Activated CD4-positive, alpha-beta T cell treated with anti-CD3 and anti-CD28 coated beads, Interleukin-10, Interleukin-2, amounts not matched to agents 100 ng/mL and 50 ng/mL, durations not matched to agents 16 hours and 8 hours (primary cell): ENCODE measurements around the gene PROZ.
"Not testable (repeated sequence)": the region's sequence is repeated elsewhere in the genome, so short reads cannot be mapped to it uniquely, and the experiment has no call there.

Experiments used
- DNase-seq: peaks from one replicate; pipeline ENCODE4 v3.0.0-alpha.2; 2020

Gene PROZ, protein sequence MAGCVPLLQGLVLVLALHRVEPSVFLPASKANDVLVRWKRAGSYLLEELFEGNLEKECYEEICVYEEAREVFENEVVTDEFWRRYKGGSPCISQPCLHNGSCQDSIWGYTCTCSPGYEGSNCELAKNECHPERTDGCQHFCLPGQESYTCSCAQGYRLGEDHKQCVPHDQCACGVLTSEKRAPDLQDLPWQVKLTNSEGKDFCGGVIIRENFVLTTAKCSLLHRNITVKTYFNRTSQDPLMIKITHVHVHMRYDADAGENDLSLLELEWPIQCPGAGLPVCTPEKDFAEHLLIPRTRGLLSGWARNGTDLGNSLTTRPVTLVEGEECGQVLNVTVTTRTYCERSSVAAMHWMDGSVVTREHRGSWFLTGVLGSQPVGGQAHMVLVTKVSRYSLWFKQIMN

DNA sequence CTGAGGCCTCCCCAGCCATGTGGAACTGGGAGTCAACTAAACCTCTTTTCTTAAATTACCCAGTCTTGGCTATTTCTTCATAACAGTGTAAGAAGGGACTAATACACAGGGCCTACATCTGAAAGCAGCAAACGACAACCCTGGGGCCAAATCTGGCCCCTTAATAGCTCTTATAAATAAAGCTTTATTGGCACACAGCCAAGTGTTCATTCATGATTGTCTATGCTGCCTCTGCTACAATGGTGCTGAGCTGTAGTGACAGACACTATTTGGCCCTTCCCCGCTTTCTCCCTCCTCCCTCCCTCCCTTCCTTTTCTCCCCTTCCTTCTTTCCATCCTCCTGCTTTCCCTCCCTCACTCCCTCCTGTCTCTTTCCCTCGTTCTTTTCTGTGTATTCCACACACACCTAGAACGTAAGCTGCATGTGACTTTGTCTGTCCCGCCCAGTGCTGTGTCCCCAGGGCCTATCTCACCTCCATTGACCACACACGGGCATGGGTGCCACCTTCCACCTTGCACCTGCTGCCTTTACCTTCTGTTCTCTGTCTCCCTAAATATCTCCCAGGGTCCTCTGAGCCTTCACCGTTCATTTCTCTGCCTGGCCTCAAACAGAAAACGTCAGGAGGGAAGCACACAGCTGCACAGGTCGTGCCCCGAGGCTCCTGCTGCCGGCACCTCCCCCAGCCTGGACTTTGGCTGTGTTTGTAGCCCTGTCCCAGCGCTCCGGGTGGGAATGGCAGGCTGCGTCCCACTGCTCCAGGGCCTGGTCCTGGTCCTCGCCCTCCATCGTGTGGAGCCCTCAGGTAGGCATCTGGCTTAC lies at the start of gene PROZ:
TSS of gene PROZ (plus strand) at position 720 of the 819 bp plus-strand sequence. CDS start at position 733, 13 bp downstream.
- no peak for DNase-seq

DNA sequence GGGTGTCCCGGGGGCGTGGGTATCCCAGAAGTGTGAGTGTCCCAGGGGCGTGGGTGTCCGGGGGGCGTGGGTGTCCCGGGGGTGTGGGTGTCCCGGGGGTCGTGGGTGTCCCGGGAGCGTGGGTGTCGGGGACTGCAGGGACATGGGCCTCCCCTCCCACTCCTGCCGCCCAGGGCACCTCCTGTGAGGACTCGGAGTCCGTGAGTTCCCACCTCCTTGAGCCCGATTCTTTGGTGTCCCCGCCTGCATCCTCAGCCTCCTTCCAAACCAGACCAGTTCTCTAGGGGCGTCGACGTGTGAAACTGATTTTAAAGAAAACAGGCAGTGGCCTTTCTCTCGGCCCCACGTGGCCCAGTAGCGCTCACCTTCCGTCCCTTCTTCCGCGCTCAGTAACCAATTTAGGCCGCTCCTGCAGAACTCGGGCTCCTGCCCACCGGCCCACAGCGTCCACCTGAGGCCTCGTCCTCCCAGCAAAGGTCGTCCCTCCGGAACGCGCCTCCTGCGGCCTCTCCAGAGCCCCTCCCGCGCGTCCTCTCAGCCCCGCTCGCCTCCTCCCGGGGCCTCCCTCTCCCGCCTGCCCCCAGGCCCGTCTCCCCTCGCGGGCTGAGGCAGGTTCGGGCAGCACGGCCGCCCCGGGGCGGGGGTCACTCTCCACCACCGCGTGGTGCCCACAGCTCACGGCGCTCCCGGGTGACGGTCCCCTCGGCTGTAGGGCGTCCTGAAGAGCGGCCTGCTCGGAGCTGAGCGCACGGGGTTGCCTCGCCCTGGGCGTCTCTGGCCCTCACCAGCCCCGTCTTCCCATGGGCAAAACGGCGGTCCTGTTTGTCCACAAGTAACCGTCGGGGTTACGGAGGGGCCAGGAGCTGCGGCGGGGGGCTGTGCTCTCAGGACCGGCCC lies 49.0 kb upstream of the PROZ start:
- DNase-seq: no peak

DNA sequence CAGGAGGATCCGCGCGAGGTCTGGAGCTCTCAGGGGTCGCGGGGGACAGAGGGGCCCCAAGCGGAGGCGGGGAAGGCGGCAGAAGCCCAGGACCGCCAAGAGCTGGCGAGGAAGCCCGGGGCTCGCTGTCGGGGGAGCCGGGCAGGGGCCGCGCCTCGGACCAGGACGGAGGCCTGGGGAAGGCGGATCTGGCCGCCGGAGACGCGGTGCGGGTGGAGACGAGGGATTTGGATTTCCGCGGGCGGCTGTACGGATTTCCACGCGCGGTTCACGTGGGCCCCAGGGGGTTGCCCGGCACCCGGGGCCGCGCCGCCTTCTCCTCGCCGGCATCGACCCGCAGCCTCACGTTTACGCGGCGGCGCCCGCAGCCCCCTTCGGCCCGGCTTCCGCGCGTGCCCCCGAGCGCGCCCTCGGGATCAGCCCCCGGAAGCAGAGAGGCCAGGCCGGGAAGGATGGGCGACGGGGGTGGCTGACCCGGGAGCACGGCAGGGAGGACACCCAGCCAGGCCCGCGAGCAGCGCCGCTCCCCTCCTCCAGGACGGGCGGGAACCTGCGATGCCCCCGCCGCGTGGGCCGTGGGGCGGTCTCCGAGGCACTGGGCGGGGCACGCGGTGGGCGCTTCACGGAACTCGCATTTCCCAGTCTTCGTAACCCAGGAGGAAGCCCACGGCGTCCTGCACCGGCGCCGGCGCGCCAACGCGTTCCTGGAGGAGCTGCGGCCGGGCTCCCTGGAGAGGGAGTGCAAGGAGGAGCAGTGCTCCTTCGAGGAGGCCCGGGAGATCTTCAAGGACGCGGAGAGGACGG lies 48.2 kb upstream of the PROZ start:
- no peak for DNase-seq

DNA sequence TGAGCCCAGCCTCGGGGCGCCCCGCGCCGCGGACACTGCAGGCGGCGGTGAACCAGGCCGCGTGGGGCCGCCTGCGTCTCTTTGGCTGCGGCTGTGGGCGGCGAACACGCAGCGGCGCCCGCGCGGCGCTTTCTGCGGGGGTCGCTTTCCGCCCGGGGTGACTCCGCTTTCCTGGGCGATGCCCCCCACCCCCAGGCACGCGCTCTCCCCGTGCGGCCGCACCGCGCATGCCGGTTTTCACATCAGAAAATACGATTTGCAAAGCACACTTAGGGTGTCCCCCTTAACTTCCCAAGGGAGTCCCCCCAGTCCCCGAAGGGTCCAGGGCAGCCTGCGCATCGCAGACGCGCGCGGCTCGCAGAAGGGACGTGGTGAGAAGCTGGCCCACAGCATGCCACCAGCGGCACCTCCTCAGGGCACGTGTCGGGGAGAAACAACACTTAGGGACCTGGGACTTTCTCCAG lies 47.6 kb upstream of the PROZ start:
- no peak for DNase-seq

DNA sequence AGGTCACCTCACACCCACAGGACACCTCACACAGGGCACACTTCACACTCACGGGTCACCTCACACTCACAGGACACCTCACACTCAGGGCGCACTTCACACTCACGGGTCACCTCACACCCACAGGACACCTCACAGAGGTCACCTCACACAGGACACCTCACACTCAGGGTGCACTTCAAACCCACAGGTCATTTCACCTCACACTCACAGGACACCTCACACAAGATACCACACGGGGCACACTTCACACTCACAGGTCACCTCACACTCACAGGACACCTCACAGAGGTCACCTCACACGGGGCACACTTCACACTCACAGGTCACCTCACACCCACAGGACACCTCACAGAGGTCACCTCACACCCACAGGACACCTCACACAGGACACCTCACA lies 46.6 kb upstream of the PROZ start:
- not testable (repeated sequence) for DNase-seq

DNA sequence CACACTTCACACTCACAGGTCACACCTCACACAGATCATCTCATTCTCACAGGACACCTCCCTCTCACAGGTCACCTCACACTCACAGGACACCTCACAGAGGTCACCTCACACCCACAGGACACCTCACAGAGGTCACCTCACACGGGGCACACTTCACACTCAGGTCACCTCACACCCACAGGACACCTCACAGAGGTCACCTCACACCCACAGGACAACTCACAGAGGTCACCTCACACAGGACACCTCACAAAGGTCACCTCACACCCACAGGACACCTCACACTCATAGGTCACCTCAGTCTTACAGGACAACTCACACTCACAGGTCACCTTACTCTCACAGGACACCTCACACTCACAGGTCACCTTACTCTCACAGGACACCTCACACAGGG lies 46.0 kb upstream of the PROZ start:
- not testable (repeated sequence) for DNase-seq

DNA sequence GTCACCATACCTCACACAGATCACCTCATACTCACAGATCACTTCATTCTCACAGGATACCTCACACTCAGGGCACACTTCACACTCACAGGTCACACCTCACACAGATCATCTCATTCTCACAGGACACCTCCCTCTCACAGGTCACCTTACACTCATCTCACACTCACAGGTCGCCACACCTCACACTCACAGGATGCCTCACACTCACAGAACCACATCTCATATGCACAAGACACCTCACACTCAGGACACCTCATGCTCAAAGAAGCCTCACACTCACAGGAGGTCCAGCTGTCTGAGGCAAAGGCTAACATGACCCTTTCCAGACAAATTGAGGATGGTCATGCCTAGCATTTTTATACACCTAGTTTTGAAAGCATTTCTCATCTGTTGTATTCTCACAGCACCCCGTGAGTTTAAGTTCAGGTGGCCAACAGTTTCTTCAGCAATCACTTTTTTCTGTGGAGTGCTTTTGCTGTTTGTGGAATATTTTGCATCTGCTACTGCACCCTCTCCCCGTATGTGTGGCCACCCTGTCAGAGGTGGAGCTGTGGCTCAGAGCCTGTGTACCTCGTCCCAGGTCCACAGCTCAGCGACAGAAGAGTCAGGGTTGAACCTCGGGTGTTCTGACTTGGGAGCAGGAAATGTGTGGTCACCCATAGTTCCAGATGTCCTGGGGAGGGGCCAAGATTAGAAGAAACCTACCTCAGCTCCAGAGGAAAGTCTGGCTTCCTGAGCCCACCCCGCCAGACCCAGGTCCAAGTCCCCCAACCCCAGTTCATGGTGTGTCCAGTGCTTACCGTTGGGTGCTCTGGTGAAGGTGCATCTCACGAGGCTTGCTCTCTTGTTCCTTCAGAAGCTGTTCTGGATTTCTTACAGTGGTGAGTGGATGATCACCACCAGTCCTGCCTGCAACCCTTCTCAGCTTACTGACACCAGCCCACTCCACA lies 45.3 kb upstream of the PROZ start:
- DNase-seq: no peak

DNA sequence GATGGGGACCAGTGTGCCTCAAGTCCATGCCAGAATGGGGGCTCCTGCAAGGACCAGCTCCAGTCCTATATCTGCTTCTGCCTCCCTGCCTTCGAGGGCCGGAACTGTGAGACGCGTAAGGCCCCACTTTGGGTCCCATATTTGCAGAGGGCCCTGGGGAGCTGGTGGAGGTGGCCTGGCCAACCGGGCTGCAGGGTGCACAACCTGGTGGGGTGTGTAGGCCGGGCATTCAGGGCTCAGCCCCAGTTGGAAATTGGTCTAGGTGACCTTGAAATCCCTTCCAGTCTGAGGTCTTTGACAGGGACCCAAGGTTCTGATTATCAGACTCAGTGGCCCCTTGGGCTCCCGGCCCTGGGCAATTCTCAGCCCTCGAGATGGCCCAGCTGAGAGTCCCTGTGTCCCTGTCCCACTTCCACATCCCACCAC lies 44.6 kb upstream of the PROZ start:
- no peak for DNase-seq

DNA sequence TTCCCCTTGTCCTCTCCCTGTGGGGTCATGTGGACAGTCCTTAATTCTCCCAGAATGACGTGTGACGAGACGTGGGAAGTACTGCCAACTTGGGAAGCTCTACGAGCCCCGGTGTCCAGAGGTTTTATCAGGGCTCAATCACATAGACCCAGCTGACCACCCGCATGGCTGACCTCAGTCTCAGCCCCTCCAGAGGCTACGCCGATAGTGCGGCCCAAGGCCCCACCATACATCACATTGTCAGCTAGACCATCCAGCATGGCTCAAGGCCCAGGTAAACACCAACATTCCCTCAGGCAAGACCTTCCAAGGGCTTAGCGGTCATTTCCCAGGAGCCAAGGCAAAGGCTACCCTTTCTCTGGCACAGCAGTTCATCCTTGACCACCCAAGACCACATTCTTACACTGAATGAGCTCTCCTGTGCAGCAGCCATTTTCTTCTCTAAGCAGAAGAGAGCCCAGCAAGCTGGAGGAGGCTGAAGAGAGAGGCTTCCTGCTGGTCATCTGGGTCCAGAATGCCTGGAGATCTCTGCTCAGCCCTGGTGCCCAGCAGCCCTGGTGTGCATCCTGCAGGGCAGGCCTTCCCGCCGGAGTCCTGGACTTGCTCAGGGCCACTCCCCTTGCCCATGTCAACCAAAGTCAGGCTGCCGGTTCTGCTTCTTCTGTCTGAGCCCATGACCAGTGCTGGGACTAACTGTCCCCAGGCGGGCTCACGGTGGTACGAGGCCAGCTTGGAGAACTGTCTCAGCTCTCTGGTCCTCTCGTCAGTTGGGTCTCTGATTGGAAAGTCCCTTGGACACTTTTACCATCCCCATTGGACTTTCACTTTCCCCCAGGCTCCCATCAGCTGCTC lies 43.7 kb upstream of the PROZ start:
- no peak for DNase-seq

DNA sequence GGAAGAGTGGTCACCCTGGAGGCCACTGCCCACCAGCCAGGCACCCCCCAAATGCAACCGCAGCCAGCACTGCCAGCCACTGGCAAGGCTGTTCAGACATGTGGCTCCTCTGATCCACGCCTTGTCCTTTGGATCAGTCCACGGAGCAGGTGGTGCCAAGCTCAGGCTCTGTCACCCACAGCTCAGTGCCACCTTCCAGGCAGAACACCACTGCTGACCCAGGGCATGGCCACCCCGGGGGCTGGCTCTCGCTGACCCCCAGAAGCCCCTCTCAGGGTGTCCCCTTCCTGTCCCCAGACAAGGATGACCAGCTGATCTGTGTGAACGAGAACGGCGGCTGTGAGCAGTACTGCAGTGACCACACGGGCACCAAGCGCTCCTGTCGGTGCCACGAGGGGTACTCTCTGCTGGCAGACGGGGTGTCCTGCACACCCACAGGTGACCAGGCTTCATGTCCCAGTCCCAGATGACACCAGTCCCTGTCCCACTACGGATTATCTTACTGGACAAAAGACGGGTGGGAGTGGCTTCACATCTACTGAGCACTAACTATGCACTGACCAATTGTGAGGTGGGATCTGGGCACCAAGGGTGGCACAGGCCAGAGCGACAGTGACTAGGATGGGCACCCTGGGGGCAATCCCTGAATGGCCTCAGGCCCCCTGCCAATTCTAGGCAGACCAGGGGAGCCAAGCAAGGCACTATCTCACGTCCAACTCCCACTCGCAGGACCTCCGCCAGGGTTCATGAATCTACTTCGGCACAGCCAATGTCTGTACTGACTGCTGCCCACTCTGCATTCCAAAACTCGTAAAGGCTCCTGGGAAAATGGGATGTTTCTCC lies 42.9 kb upstream of the PROZ start:
- no peak for DNase-seq

DNA sequence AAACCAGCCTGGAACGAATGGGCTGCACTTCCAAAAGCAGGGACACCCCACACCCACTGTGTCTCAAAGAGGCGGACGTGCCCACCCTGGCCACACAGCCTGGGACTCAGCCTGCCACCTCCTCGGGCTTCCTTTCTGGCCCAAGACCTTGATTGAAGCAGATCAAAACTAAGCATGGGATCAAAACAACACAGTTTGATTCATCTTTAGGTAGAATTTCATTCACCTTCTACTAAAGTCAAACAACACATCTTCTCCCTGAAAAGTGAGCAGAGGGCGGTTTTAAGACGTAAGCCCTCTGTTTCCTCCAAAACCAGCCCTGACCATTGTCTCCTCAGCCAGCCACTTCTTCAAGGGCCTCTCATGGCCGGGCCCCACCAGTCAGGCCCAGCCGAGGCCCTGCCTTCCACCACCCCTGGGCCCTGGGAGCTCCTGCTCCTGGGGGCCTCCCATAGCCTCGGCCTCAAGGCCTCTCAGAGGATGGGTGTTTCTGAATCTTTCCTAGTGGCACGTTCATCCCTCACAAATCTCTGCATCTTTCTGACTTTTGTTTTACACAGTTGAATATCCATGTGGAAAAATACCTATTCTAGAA lies 42.1 kb upstream of the PROZ start:
- DNase-seq: no peak

DNA sequence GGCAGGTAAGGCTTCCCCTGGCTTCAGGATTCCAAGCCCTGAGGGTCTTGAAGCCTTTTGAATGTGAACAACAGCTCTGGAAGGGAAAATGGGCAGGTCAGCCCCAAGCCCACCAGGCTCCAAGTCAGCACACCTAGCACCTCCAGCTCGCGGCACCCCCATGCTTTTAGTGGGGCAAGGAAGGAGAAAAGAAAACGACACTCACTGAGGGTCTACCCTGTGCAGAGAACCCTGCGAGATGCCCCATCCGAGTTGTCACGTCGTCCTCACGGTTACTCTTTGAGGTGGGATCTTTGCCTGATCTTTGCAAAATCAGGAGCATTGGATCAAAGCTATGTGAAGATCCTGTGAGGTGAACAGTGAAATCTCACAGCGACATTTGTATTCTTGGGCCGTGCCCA lies 41.6 kb upstream of the PROZ start:
- no peak for DNase-seq

DNA sequence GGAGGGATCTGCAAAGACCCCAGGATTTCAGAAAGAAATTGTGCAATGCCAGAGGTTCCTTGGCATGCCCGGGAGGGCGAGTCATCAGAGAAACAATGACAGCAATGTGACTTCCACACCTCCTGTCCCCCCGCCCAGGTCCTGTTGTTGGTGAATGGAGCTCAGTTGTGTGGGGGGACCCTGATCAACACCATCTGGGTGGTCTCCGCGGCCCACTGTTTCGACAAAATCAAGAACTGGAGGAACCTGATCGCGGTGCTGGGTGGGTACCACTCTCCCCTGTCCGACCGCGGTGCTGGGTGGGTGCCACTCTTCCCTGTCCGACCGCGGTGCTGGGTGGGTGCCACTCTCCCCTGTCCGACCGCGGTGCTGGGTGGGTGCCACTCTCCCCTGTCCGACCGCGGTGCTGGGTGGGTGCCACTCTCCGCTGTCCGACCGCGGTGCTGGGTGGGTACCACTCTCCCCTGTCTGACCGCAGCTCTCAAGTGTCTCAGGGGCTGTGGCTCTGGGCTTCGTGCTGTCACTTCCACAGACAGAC lies 41.0 kb upstream of the PROZ start:
- DNase-seq: no peak

DNA sequence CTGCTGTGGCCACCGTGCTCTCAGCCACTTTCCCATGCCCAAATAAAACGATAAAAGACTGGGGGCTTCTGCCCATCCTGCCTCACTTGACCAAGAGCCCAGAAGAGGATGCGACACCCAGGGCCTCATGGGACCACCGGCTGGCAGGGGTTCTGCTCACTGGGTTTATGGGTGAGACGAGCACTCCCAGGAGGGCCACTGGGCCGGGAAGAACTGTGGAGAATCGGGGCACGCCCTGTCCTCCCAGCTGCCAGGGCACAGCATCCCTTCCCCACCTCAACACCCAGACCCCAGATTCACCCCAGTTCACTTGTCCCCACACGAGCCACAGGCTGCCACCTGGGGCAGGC lies 40.6 kb upstream of the PROZ start:
- DNase-seq: no peak

DNA sequence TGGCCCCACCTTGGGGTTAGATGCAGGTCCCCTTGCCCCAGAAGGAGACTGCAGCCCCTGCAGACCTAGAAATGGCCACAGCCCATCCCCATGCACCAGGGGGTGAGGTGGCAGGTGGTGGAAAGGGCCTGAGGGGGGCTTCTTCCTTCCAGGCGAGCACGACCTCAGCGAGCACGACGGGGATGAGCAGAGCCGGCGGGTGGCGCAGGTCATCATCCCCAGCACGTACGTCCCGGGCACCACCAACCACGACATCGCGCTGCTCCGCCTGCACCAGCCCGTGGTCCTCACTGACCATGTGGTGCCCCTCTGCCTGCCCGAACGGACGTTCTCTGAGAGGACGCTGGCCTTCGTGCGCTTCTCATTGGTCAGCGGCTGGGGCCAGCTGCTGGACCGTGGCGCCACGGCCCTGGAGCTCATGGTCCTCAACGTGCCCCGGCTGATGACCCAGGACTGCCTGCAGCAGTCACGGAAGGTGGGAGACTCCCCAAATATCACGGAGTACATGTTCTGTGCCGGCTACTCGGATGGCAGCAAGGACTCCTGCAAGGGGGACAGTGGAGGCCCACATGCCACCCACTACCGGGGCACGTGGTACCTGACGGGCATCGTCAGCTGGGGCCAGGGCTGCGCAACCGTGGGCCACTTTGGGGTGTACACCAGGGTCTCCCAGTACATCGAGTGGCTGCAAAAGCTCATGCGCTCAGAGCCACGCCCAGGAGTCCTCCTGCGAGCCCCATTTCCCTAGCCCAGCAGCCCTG lies 40.0 kb upstream of the PROZ start:
- DNase-seq: no peak

DNA sequence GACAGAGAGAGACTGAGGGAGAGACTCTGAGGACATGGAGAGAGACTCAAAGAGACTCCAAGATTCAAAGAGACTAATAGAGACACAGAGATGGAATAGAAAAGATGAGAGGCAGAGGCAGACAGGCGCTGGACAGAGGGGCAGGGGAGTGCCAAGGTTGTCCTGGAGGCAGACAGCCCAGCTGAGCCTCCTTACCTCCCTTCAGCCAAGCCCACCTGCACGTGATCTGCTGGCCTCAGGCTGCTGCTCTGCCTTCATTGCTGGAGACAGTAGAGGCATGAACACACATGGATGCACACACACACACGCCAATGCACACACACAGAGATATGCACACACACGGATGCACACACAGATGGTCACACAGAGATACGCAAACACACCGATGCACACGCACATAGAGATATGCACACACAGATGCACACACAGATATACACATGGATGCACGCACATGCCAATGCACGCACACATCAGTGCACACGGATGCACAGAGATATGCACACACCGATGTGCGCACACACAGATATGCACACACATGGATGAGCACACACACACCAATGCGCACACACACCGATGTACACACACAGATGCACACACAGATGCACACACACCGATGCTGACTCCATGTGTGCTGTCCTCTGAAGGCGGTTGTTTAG lies 39.2 kb upstream of the PROZ start:
- no peak for DNase-seq

DNA sequence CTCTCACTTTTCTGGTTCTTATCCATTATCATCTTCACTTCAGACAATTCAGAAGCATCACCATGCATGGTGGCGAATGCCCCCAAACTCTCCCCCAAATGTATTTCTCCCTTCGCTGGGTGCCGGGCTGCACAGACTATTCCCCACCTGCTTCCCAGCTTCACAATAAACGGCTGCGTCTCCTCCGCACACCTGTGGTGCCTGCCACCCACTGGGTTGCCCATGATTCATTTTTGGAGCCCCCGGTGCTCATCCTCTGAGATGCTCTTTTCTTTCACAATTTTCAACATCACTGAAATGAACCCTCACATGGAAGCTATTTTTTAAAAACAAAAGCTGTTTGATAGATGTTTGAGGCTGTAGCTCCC lies 38.6 kb upstream of the PROZ start:
- DNase-seq: no peak
